G401 (cell line): Measurements from ENCODE around the gene TULP4. TPM values are rescaled to one million over a fixed set of nuclear protein-coding genes. Genes with fewer than 3 reads are reported as not detected.
"Not testable (repeated sequence)": the region's sequence is repeated elsewhere in the genome, so short reads cannot be mapped to it uniquely, and the experiment has no call there.

Source experiments
- DNase-seq: peaks from one replicate; pipeline ENCODE4 v3.0.0-alpha.2; 2015; ENCODE audit warnings: low spot score
- in situ Hi-C: cut with HindIII; loops from 2 replicates; pipeline ENCODE4 v1.10.0; 2016; ENCODE audit warnings: low sequenced_read_pairs, mixed read lengths
- total RNA-seq: library from RNA; depleted of rRNA; stranded (reverse); fragments of >200 nt; shearing (Covaris generic); gene quantifications from 2 replicates; pipeline ENCODE4 v1.2.3, GENCODE V29; 2014

TULP4 gene
- total RNA-seq, 1 experiment from 2014 or later: 68.5 TPM

GRCh38 chr6:158322400-158322723 lies 10.1 kb downstream of the TULP4 start:
- in situ Hi-C loops: no loop called here
- DNase-seq: no peak

GRCh38 chr6:158322724-158323560 lies 10.7 kb downstream of the TULP4 start:
- in situ Hi-C loops: no loop called here
- peak; percentile 43 for DNase-seq

GRCh38 chr6:158323561-158323958 lies 11.3 kb downstream of the TULP4 start:
- in situ Hi-C loops: no loop called here

GRCh38 chr6:158324136-158324535 lies 11.9 kb downstream of the TULP4 start:
- in situ Hi-C loops: no loop called here
- DNase-seq: peak; percentile 60

More at GRCh38 chr6:158323561-158323958, 11.3 kb downstream of the TULP4 start:
- DNase-seq: peak; percentile 27

GRCh38 chr6:158327211-158327610 lies 14.9 kb downstream of the TULP4 start:
- in situ Hi-C loops: no loop called here
- DNase-seq: no peak

GRCh38 chr6:158328952-158329351 lies 16.7 kb downstream of the TULP4 start:
- DNase-seq: peak; percentile 36
- in situ Hi-C loops: no loop called here

- no peak for DNase-seq
- in situ Hi-C loops: no loop called here
Measured at GRCh38 chr6:158329531-158329930, 17.3 kb downstream of the TULP4 start.

GRCh38 chr6:158330016-158330415 lies 17.8 kb downstream of the TULP4 start:
- in situ Hi-C loops: no loop called here
- no peak for DNase-seq

GRCh38 chr6:158332237-158332636 lies 20.0 kb downstream of the TULP4 start:
- in situ Hi-C loops: no loop called here

GRCh38 chr6:158333094-158333493 lies 20.8 kb downstream of the TULP4 start:
- no peak for DNase-seq
- in situ Hi-C loops: no loop called here

More at GRCh38 chr6:158332237-158332636, 20.0 kb downstream of the TULP4 start:
- no peak for DNase-seq

GRCh38 chr6:158334534-158334933 lies 22.3 kb downstream of the TULP4 start:
- in situ Hi-C loops: no loop called here
- no peak for DNase-seq

- peak; percentile 95 for DNase-seq
- in situ Hi-C loops: no loop called here
Measured at GRCh38 chr6:158337332-158337731, 25.1 kb downstream of the TULP4 start.

GRCh38 chr6:158338311-158339112 lies 26.2 kb downstream of the TULP4 start:
- peak; percentile 76 for DNase-seq
- in situ Hi-C loops: no loop called here

GRCh38 chr6:158339197-158339596 lies 26.9 kb downstream of the TULP4 start:
- DNase-seq, in situ Hi-C loops: not testable (repeated sequence)

GRCh38 chr6:158340252-158340651 lies 28.0 kb downstream of the TULP4 start:
- no peak for DNase-seq
- in situ Hi-C loops: no loop called here

- in situ Hi-C loops: no loop called here
- no peak for DNase-seq
Measured at GRCh38 chr6:158344534-158344933, 32.3 kb downstream of the TULP4 start.

- in situ Hi-C loops, DNase-seq: not testable (repeated sequence)
Measured at GRCh38 chr6:158345444-158345843, 33.2 kb downstream of the TULP4 start.

GRCh38 chr6:158347335-158347734 lies 35.1 kb downstream of the TULP4 start:
- in situ Hi-C loops: no loop called here
- DNase-seq: no peak

GRCh38 chr6:158348737-158349504 lies 36.7 kb downstream of the TULP4 start:
- DNase-seq, in situ Hi-C loops: not testable (repeated sequence)
